Inflammatory macrophage treated with lipopolysaccharide for 4 hours (primary cell): ENCODE measurements around the gene CEP89.
"Not testable (repeated sequence)": the region's sequence is repeated elsewhere in the genome, so short reads cannot be mapped to it uniquely, and the experiment has no call there.

Source experiments
- DNase-seq: peaks from one replicate; pipeline ENCODE4 v3.0.0-alpha.2; 2020

CEP89 gene

DNA sequence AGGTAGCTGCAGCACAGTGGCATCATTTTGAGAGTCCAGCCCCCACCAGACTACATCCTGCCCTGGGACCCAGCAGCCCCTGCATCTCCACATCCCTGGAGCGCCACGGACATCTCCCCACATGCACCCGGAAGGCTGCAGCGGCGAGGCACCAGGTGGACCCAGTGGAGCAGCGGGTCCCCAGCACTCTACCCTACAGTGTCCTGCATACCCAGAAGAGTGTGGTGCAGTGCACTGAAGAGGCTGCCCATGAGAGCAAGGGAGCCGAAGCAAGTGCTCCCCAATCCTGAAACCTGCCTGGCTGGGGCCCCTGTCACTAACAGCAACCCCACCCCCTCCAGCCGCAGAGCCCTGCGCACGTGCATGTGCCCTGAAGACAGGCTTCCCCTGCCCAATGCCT lies 80.9 kb downstream of the CEP89 start:
- no peak for DNase-seq

DNA sequence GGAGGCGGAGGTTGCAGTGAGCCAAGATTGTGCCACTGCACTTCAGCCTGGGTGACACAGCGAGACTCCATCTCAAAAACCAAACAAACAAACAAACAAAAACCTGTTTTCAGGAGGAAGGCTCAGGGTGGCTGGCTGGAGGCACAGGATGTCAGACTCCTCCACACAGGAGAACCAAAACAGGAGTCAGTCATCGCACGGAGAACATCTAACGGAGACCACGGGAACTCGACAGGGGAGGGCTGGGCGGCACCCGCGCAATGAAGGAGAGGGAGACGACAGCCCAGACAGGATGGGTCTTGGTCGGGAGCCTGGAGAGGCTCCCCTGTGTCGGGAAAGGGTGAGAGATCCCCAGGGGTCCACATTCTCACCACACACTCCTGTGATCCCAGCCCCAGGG lies 81.4 kb downstream of the CEP89 start:
- DNase-seq, result no peak

DNA sequence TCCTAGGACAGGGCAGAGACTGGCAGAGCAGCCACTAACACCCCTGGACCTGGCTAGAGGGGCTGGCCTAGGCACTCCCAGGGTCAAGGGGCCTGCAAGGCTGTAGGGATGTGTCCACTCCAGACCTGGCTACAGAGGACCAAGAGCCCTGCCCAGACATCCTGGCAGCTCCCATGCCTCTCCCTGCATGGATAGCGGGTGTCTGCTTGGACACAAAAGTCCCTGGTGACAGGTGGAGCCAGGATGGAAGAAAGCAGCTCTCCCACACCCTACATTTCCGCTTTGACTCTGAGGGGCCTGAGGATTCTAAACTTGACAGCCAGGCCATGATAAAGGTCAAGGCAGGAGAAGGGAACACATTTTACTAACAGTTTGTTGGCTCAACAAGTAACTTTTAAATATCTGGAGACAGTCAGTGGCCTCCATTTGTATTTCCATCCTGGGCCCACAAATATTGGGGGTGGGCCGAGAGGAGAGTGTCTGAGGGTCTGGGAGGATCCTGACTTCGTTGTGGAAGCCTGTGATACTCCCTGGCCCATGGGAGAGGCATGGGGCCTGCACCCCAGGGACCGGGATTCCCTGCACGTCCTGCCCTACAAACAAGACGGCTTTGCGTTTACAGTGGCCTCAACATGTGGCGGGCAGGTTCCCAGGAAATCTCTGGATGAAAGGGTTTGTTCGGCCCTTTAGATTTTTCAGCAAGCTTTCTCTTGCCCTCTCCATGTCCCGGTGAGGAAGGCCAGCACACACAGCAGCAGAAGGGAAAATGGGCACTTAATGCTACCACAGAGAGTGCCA lies 82.4 kb downstream of the CEP89 start:
- no peak for DNase-seq

DNA sequence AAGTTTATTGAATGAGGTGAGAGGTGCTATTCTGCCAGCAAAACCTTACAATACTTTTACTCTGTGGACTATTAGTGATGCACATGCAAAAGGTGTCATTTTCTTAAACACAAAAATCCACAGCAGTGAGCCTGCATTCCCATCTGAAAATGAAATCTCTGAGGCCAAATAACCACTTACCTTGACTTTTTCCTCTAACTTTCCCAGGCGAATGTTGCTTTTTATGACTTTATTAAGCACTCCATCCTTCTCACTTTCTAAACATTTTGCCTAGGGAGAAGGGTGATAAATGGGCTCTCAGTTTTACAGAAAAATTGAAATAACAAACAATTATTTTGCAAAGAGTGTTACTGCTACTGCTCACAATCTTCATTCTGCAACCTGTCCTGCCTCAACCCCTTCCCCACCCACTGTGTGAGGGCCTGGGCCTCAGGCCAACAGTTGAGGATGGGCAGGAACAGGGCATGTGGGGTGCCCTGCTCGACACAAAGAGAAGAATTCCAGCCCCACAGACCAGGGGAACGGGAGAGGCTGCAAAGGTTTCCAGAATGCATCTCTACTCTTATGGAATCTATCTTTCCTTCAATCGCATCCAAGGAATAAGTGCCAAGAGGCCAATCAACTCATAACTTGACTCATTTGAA lies 84.1 kb downstream of the CEP89 start:
- DNase-seq, result no peak

DNA sequence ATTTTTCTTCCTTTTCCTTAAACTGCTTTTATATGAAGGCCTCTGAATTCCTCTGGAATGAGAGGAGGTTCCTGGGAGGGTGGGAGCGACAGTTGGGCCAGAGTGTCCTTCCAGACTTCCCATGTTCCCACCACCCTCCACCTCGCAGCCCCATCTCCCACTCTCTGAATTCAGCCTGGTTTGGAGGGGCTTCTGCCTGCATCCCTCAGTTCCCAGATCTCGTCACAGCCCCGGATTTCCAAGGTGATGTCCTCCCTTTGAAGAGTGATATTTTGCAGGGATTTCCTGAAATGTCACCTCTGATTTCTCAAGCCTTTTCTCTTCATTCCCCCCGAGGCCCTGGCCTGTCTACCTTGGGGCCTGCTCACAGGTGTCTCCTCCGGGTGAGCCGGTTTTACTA lies 85.5 kb downstream of the CEP89 start:
- no peak for DNase-seq

DNA sequence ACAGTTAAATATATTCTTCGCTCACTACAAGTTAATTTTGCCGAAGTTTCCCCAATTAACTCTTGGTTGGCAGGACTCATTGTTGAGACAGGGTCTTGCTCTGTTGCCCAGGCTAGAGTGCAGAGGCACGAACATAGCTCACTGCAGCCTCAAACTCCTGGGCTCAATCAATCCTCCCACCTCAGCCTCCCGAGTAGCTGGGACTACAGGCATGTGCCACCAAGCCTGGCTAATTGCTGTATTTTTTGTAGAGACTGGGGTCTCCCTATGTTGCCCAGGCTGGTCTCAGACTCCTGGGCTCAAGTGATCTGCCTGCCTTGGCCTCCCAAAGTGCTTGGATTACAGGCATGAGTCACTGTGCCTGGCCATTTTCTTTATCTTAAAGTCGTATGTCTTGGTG lies 86.5 kb downstream of the CEP89 start:
- not testable (repeated sequence) for DNase-seq

DNA sequence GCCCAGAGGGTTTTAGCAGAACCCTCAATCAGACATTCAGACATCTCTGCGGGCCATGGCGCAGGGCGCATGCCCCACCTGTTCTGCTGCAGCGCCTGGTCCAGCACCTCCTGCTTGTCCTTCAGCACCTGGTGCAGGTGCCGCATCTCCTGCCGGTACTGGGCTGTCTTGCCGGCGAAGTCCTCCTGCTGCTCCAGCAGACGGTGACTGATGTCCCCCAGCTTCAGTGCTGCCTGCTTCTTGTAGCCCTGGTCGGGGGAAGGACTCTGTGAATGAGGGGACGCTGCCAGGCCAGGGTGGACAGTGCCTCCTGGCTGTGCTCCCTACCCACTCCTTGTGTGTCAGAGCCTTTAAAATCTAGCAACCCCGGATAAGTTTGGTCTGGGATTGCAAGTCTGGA lies 90.0 kb downstream of the CEP89 start:
- no peak for DNase-seq

DNA sequence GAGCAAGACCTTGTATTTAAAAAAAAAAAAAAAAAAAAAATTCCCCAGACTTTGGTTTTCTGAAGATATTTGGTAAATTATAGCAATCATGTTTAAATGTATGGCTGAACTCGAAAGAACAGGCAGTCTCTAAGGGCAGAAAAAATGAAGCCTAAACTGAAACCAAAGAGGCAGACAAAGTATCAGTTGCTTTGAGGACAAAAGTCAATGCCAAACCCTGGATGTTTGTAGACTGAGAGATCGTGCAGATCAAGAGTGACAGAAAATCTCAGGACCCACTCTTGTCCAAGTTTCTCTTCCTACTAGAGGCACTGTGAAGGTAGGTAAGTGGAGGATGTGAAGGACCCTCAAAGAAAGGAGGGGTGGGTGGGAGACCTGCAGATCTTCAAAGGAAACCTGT lies 91.1 kb downstream of the CEP89 start:
- DNase-seq, result no peak

DNA sequence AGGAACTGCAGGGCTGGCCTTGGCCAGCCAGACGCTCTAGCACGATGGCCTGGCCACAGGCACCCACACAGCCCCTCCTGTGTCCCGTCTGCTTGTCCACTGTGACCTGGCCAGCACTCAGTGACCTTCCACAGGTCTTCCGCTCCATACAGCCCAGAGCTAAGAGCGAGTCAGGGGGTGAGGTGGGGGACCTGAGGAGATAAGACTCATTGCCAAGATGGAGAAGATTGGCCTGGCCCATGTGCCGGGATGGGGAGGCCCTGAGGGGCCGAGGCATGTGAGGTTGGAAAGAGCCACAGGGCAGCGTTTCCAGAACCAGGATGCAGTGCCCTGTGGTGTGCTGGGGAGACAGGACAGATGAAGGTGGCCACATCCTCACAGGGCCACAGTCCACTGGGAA lies 92.0 kb downstream of the CEP89 start:
- no peak for DNase-seq

DNA sequence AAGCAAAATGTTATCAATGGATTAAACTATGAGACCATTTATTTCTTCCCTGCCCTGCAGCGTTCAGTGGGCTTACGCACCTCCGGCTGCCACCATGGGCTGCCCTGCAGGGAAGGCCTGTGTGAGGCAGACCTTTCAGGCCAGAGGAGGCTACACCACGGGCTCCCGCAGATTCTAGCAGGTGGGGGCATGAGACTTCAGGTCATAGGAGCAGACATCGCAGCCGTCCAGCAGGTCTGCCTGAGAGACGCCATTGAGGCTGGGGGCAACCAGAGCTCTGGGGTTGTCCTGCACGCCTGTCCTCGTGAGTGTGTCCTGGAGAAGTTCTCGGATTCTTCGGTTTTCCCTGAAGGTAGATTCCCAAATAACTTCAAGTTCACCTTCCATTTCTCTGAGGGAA lies 92.8 kb downstream of the CEP89 start:
- no peak for DNase-seq

DNA sequence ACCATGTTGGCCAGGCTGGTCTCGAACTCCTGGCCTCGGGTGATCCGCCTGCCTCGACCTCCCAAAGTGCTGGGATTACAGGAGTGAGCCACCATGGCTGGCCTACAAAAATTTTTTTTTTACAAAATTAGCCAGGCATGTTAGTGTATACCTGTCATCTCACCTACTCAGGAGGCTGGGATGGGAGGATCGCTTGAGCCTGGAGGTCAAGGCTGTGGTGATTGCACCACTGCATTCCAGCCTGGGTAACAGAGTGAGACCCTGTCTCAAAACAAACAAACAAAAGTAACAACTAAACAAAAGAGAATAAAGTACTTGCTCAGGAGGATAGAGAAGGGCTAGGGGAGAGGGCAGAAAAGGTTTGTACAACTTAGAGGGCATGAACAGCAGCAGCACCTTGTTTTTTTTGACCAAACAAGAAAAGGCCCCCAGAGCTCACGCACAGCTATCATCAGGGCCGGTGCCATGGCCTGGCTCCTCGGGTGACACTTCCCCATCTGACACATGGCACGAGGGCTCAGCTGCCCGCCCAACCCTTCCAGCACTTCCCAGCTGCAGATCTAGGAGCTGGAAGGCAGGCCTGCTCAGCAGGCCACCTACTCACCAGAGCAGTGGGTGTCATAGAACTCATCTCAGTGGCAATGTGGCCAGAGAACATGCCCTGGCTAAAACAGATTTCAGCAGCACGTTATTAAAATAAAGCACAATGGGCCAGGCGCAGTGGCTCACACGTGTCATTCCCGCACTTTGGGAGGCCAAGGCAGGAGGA lies 93.6 kb downstream of the CEP89 start:
- DNase-seq, result no peak

DNA sequence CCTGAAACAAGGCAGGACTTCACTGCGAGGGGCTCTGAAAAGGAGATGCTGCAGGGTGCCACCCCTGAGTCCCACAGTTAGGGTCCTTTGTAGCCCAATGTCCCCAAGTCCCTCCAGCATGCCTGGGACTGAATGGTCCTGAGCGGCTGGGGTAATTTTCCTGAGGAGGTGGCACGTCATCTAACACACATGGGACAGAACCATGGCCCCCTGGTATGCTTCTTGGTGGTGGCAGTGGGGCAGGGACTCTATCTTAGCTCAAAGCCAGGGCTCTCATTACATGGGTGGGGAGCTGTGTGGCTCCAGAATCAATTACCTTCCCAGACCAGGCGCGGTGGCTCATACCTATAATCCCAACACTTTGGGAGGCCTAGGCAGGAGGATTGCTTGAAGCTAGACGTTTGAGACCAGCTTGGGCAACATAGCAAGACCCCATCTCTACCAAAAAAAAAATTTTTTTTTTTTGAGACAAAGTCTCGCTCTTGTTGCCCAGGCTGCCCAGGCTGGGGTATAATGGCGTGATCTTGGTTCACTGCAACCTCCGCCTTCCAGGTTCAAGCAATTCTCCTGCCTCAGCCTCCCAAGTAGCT lies 94.3 kb downstream of the CEP89 start:
- no peak for DNase-seq

DNA sequence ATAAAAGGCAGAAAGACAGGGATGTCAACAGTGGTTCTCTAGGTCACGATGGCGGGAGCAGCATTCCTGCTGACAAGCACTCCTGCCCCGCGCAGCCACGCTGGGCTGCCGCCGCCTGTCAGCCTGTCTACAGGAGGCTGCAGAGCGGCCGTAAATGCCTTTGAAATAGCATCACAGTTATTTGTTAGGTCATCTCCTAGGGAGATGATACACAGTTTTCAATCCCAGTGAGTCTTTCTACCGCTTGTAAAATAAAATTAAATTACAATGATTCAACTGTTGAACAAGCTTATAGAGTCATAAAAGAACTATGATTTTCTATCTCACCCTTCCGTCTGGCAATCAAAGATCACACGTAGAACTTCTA lies 94.9 kb downstream of the CEP89 start:
- no peak for DNase-seq

DNA sequence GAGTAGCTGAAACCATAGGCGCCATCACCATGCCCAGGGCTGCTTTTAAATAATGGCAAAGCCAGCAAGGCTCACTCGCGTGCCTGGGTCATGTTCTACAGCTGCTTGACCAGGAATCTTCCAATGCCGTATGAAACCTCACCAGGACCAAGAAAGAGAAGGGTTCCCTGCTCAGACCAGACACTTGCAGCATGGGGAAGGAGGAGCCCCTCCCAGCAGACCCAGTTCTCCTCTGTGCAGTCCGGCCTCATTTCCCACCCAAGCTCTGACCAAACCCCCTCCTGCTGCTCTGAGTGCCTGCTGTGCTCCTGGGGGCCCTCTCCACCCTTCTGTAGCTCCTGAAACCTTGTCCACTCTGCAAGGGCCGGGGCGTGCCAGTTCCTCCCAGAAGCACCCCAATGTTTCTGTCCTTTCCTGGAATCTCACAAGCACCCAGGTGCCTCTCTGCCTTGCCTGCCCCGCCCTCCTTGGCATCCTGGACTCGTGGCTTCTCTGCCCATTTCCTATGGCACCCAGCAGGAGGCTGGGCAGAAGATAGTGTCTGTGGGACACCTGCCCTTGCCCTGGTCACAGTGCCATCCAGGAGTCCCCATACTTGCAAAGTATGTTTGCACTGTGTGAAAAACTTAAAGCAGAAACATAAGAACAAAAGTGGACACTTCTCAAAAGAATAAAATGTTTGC lies 95.4 kb downstream of the CEP89 start:
- no peak for DNase-seq

DNA sequence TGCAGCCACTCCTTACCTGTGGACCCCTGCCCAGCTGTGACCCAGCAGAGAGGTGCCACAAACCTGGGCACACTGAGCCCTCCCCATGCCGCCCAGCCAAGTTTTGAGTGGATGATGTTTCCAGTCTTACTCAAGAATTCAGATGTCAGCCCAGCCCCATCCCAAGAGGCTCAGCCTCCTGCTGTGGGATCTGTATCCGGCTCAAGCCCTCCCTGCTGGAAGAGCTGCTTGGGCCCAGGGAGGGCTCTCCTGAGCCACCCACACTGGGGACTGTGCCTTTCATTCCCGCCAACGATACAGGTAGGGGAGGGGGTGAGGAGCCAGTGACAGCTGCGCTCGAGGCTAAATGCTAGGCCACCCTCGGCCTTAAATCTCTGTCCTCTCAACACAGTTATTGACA lies 96.3 kb downstream of the CEP89 start:
- no peak for DNase-seq

DNA sequence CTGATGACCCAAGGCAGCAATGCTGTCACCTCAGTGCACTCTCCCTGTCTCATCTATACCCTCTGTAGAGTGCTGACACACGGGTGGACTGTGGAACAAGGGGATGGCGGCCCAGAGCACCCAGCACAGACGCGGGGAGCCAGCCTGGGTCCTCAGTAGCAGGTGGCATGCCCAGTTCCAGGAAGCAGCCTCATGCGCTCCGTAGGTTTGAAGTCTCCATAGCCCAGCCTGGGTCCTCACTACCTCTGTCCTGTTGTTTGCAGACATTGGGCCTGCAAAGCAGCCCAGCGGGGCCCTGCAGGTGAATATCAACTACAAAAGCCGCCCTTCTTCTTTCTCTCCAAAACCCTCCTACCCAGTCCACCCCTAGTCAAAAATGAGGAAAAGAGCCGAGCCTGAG lies 97.2 kb downstream of the CEP89 start:
- DNase-seq, result no peak

DNA sequence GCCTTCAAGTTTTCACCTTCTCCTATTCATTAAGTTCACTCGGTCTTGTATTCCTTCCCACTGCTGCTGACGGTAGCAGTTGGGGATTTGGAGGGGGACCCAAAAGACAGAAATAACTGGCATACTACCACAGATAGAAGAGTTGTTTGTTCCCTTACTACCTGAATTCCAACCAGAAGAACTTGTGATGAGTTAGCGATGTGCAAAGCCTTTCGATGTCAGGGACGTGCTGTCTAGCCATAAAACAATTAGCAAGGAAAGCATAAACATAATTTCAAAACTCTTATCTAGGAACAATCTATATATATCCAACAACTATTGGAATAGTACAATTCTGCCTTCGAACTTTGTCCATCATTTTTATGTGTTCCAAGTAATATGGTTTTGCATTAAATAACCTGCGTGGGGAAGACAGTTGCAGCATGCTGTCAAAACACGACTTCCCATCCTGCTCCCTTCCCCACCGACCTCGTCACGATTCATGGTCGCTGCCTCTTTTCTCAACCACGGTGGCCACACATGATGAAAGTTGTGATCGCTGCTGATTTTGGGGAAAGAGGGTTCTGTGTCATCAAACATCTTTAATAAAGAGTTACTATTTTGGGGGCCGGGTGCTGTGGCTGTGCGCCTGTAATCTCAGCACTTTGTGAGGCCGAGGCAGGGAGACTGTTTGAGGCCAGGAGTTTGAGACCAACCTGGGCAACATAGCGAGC lies 98.4 kb downstream of the CEP89 start:
- DNase-seq, result no peak

DNA sequence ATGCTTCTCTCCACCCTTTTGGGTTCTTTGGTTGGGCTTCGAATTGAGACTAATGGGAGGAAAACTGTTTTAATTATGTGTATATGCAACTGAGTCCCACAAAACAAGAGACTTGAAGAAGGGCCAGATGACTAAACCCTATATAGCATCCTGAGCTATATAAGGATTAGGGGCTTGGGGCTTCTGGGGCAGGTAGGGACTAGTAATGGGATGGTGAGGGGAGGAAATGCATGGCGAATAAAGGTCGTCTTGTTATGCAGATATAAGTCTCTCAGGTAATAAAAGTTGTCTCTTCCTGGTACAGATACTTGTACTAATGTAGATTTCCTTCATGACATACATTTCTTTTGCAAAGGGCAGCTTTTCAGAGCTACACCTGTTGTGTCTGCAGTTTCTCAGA lies 99.4 kb downstream of the CEP89 start:
- DNase-seq, result no peak

DNA sequence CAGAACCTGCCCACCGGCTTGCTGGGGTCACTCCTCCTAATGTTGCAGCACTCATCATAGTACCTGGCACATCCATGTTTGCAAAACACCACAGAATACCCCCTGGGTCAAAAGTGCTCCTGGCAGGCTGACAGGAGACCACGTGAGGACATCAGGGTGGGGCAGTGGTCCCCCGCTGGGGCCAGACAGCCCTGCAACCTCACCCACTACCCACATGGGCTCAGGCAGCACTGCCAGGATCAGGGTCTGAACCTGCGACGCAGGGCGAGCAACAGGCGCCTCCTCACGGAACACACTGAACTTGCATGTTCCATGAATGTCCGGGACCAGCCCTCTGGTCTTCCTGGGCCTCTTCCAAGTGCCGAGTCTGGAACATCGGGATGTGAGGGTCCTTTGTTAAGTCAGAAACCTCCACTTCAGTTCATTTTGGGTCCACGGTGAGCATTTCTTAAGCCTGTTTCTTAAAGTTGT lies 100.7 kb downstream of the CEP89 start:
- DNase-seq, result no peak

DNA sequence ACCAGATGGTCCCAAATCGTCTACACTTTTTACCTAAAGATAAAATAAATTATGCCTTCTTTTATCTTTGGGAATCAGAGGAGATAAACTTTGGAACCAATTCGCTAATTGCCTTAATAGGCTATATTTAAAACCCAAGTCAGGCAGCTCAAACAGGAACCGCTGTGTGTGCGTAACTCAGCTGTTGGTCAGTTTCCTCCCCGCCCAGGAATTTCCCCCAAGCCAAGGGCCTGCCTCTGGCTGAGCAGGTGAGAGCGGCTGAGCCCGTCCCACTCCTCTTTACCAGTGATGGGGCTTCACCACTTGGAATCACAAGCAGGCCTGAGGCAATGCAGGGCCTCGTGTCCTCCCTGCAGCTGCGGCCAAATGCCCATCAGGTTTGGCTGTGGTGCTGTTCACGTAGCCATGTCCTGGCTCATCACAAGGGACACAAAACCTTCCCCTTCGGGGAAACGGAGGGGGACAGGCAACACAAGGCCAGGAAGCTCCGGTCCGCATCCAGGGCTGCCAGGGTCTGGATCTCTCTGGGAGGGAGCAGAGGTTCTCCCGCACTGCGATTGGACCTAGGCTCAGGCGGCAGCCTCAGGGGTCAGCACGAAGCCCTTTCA lies 101.7 kb downstream of the CEP89 start:
- DNase-seq, result no peak

DNA sequence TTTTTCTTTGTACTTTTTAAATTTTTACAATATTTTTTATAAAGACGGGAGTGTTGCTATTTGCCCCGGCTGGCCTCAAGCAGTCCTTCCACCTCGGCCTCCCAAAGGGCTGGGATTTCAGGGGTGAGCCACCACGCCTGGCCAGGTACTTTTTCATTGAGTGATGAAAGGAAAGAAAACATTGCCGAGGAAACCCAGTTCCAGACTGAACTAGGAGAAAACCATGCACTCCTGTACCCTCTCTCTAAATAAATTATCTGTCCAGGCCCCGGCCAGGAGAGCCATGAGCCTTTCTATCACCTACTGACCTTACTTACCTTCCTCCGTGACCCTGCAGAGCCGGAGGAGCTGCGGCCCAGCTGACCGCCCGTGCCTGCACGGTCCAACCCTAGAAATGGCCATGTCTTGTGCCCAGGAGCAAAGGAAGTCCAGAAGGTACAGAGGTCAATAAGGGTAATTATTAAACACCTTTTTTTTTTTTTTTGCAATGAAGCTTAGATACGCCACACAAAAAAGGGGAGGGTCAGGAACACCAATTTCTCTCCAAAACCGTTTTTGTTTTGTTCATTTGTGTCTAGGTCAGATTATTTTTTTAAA lies 102.3 kb downstream of the CEP89 start, which contains the start of gene SLC7A9:
TSS of gene SLC7A9 (minus strand) at position 399 of the 597 bp plus-strand sequence. CDS start 1,233 bp downstream, outside the sequence.
- no peak for DNase-seq
